Smooth muscle cell (in vitro differentiated cells): Measurements from ENCODE around the gene FRAS1. TPM values are rescaled to one million over a fixed set of nuclear protein-coding genes. Genes with fewer than 3 reads are reported as not detected.

Source experiments
- DNase-seq: peaks from one replicate; lab custom pipeline; 2025; ENCODE audit not compliant: unreplicated experiment; lab: John Stamatoyannopoulos, UW
- H2AFZ ChIP-seq: fragments of 200-600 bp; sonication (generic); 2 replicates; pipeline ENCODE4 v1.6.0; 2016; ENCODE audit warnings: antibody characterized with exemption, low read depth, mild to moderate bottlenecking
- H3F3A ChIP-seq: fragments of 200-600 bp; sonication (generic); 2 replicates; pipeline ENCODE4 v1.6.0; 2017; ENCODE audit warnings: antibody characterized with exemption, low read depth
- H3K27ac ChIP-seq: fragments of 200-600 bp; sonication (generic); 2 replicates; pipeline ENCODE4 v1.5.1; 2016; ENCODE audit warnings: low read depth, mild to moderate bottlenecking
- H3K27me3 ChIP-seq: fragments of 200-600 bp; sonication (generic); 2 replicates; pipeline ENCODE4 v1.6.1; 2016; ENCODE audit warnings: low read depth, mild to moderate bottlenecking
- H3K36me3 ChIP-seq: fragments of 200-600 bp; sonication (generic); 2 replicates; pipeline ENCODE4 v1.5.1; 2016; ENCODE audit warnings: low read depth
- H3K4me1 ChIP-seq: fragments of 200-600 bp; sonication (generic); 2 replicates; pipeline ENCODE4 v1.5.1; 2016; ENCODE audit warnings: low read depth
- H3K4me2 ChIP-seq: fragments of 200-600 bp; sonication (generic); 2 replicates; pipeline ENCODE4 v1.6.0; 2016; ENCODE audit warnings: mild to moderate bottlenecking
- H3K4me3 ChIP-seq: fragments of 200-600 bp; sonication (generic); 2 replicates; pipeline ENCODE4 v1.5.1; 2016; ENCODE audit warnings: mild to moderate bottlenecking
- H3K79me2 ChIP-seq: fragments of 200-600 bp; sonication (generic); 2 replicates; pipeline ENCODE4 v1.6.0; 2016; ENCODE audit warnings: low read depth, mild to moderate bottlenecking
- H3K9ac ChIP-seq: fragments of 200-600 bp; sonication (generic); 2 replicates; pipeline ENCODE4 v1.6.0; 2016; ENCODE audit warnings: low read depth
- H3K9me3 ChIP-seq: fragments of 200-600 bp; sonication (generic); replicated peaks from 2 replicates; pipeline ENCODE4 v1.5.1; 2016; ENCODE audit warnings: low read depth
- H4K20me1 ChIP-seq: fragments of 200-600 bp; sonication (generic); 2 replicates; pipeline ENCODE4 v1.6.0; 2016; ENCODE audit warnings: low read depth
- CTCF ChIP-seq: fragments of 200-600 bp; sonication (generic); IDR thresholded peaks from 2 replicates; pipeline ENCODE4 v1.5.1; 2017; ENCODE audit warnings: borderline replicate concordance, mild to moderate bottlenecking, antibody characterized with exemption; ENCODE audit not compliant: insufficient read depth, poor library complexity, severe bottlenecking
- WGBS: methylation state at CpG from one replicate; pipeline ENCODE4 v1.1.7; 2016; ENCODE audit warnings: low lambda C conversion rate; 5-methylcytosine and 5-hydroxymethylcytosine counted together
- polyA plus RNA-seq: library from polyadenylated mRNA; unstranded; fragments of >200 nt; fragmentation: Nextera tagmentation; extraction: Ambion mirVana; gene quantifications from 2 replicates; pipeline ENCODE4 v1.2.1, GENCODE V29; 2016
- total RNA-seq: library from RNA; depleted of rRNA; stranded (reverse); fragments of >200 nt; gene quantifications from 2 replicates; pipeline ENCODE4 v1.2.3, GENCODE V29; 2014

Gene FRAS1
- total and polyA plus RNA-seq, 2 experiments from 2014 or later: 0.55 to 8.1 TPM

GRCh38 chr4:78129383-78130108 lies 72.4 kb downstream of the FRAS1 start:
- no peaks in the 10 kb centered on the region for H3K79me2 ChIP-seq
- no peaks in the 10 kb centered on the region for H3F3A ChIP-seq
- DNase-seq: no peak
- H3K4me3 ChIP-seq: no peak overlapping the region
- H2AFZ ChIP-seq: no peak overlapping the region
- TF ChIP-seq CTCF: no peak
- no peaks in the 10 kb centered on the region for H3K9me3 ChIP-seq
- no peak overlapping the region for H3K27ac ChIP-seq
- H3K4me1 ChIP-seq: peaks cover 11% of the 10 kb centered on the region
- H4K20me1 ChIP-seq: no peaks in the 10 kb centered on the region
- 80% methylated on average over 1 of the region's 1 CpG for WGBS
- no peak overlapping the region for H3K9ac ChIP-seq
- no peak overlapping the region for H3K4me2 ChIP-seq
- no peaks in the 10 kb centered on the region for H3K27me3 ChIP-seq
- no peaks in the 10 kb centered on the region for H3K36me3 ChIP-seq

GRCh38 chr4:78131403-78131802 lies 74.3 kb downstream of the FRAS1 start:
- Histone ChIP-seq H3K27ac (no peak overlapping the region), H3K79me2 (peaks cover 4% of the 10 kb centered on the region), H3K4me3 (no peak overlapping the region), H3K9me3 (no peaks in the 10 kb centered on the region), H3F3A (no peaks in the 10 kb centered on the region), H4K20me1 (no peaks in the 10 kb centered on the region), H3K4me1 (peaks cover 11% of the 10 kb centered on the region), H3K27me3 (no peaks in the 10 kb centered on the region), H3K9ac (no peak overlapping the region), H2AFZ (peak overlapping the region; percentile 27), H3K36me3 (no peaks in the 10 kb centered on the region), H3K4me2 (peak overlapping the region; percentile 66)
- WGBS: 29% methylated on average over 3 of the region's 3 CpGs
- no peak for TF ChIP-seq CTCF
- no peak for DNase-seq

GRCh38 chr4:78136109-78137081 lies 79.3 kb downstream of the FRAS1 start:
- no peak for TF ChIP-seq CTCF
- Histone ChIP-seq H2AFZ (no peak overlapping the region), H3K27ac (no peak overlapping the region), H3K4me1 (peaks cover 6% of the 10 kb centered on the region), H3F3A (no peaks in the 10 kb centered on the region), H3K4me2 (no peak overlapping the region), H3K4me3 (no peak overlapping the region), H3K9ac (no peak overlapping the region), H4K20me1 (no peaks in the 10 kb centered on the region), H3K27me3 (no peaks in the 10 kb centered on the region), H3K9me3 (no peaks in the 10 kb centered on the region), H3K36me3 (no peaks in the 10 kb centered on the region), H3K79me2 (peaks cover 4% of the 10 kb centered on the region)
- 73% methylated on average over 8 of the region's 8 CpGs for WGBS
- DNase-seq: no peak
